Astrocyte of the cerebellum (primary cell): ENCODE results near the gene C1QL2.

Source experiments
- DNase-seq: peaks from one replicate; pipeline ENCODE4 v3.0.0-alpha.2; 2011; ENCODE audit warnings: low read depth
- H3K4me3 ChIP-seq: 2 replicates; pipeline ENCODE4 v1.5.1; 2011; ENCODE audit warnings: mild to moderate bottlenecking, low read depth, low read length, moderate library complexity
- CTCF ChIP-seq: IDR thresholded peaks from 2 replicates; pipeline ENCODE4 v1.5.1; 2012; ENCODE audit warnings: low read length, low read depth, moderate library complexity, mild to moderate bottlenecking; ENCODE audit errors: missing control alignments
- in situ Hi-C: cut with HindIII; loops from 2 replicates; pipeline ENCODE4 v1.10.0; 2017; ENCODE audit warnings: low sequenced_read_pairs

Gene C1QL2

DNA sequence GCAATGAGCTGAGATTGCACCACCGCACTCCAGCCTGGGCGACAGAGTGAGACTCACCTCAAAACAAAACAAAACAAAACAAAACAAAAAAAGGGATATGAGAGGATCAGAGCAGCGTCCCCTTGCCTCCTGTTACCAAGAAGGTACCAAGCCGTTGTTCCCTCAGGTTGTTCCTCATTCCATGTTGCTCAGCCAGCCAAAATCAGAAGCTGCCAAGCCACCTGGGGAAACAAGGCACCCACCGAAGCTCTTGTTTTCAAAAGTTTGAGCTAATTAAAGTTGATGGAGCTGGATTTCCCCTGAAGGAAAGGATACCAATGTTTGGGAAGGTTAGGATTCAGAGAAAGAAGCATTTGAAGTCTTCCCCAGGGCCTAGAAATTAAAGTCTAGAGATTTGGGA lies 43.3 kb upstream of the C1QL2 start:
- H3K4me3 ChIP-seq = no peak overlapping the region
- DNase-seq = no peak
- in situ Hi-C loops = no loop called here
- TF ChIP-seq CTCF = no peak

DNA sequence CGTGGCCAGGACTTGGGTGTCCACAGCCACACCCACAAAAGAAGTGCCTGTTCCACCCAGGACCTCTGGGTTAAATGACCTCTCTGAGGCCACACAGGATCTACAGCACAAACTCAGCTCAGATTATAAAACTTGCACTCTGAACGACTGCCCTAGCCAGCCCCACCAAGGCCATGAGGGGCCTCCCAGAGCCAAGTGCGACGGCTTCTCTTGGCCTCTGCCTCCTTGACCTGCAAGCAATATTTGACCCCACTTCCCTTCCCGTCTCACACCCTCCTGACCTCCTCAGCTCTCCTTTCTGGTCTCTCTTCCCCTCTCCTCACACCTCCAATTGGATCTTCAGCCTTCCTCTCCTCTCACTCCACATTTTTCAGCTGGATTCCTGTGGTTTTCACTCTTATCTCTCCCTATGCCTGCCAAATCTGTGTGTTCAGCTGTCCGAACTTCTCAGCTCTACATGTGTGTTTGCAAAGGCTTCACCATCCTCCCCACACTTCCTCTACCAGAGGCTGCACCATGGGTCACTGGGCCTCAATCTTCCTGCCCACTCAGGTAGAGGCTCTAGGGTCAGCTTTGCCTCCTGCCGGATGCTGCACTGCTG lies 39.8 kb upstream of the C1QL2 start:
- peak; percentile 12 for DNase-seq
- H3K4me3 ChIP-seq = no peak overlapping the region
- in situ Hi-C loops = no loop called here
- TF ChIP-seq CTCF = no peak

GRCh38 chr2:119197529-119198239 lies 39.1 kb upstream of the C1QL2 start:
- DNase-seq = no peak
- in situ Hi-C loops = no loop called here
- H3K4me3 ChIP-seq = no peak overlapping the region
- no peak for TF ChIP-seq CTCF

DNA sequence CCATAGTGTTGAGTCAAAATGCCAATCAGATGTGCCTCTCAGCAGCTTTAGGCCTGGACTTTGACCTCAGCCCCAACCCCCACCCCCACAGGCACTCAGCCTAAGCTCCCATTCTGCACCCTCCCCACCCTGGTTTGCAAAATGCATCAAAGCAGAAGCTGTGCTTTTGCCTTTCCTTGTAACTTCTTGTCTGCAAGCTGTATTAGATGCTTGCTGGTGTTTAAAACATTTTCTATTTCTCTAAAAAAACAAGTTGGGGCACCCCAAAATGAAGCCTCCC lies 38.5 kb upstream of the C1QL2 start:
- in situ Hi-C loops = no loop called here
- no peak overlapping the region for H3K4me3 ChIP-seq
- no peak for DNase-seq
- TF ChIP-seq CTCF = no peak

DNA sequence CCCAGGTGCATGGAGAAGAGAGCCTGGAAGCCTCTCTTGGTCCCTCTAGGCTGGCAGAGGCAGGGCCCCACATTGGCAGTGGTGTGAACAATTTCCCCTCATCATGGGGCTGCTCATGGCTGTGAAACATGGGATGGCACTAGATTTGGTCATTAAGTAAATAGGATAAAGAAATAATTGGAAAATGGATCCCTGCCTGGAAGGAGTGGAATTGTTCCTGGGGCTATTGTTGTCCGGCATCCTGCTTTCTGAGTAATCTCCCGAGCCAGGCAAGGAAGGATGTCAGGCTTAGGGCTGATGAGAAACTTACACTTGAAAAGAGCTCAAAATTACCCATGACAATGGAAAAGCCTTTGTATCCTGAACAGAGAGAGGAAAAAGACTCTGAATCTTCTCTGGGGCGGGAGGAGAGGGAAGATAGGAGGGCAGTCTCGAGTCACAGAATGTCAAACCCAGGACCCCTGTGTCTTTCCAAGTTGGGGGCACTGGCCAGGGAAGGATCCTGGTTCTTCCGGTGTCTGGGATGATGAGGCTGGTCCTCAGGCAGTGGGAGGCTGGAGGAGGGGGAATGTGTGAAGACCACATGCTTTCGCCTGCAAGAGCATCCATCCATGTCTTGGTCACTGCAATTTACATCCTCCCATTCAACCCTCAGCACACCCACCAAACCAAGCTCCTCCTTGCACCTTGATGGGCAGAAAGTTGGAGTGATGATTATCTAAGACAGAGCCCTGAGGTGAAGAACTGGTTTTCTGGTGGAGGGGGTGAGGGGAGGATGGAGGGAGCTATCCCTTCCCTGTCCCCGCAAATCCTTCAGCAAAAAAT lies 38.0 kb upstream of the C1QL2 start:
- DNase-seq = no peak
- no peak overlapping the region for H3K4me3 ChIP-seq
- in situ Hi-C loops = no loop called here
- TF ChIP-seq CTCF = no peak

- no peak for DNase-seq
- no peak overlapping the region for H3K4me3 ChIP-seq
- in situ Hi-C loops = no loop called here
- TF ChIP-seq CTCF = no peak
Measured at GRCh38 chr2:119195887-119196286, 37.3 kb upstream of the C1QL2 start.
